Osteoblast (primary cell): ENCODE data around the gene FZD8. TPM values are rescaled to one million over a fixed set of nuclear protein-coding genes. Genes with fewer than 3 reads are reported as not detected.

Experiments
- DNase-seq: peaks from one replicate; pipeline ENCODE4 v3.0.0; 2011; ENCODE audit warnings: low spot score, mixed read lengths; ENCODE audit not compliant: insufficient read length; ENCODE audit errors: missing footprints
- H2AFZ ChIP-seq: 2 replicates; pipeline ENCODE4 v1.6.0; 2011; ENCODE audit warnings: mild to moderate bottlenecking, low read length
- H3K27ac ChIP-seq: 2 replicates; pipeline ENCODE4 v1.5.1; 2011; ENCODE audit warnings: mild to moderate bottlenecking, low read depth, low read length, moderate library complexity
- H3K27me3 ChIP-seq: 2 replicates; pipeline ENCODE4 v1.6.0; 2012; ENCODE audit warnings: mild to moderate bottlenecking, control low read depth, inconsistent platforms, low read length, moderate library complexity; ENCODE audit not compliant: insufficient read depth
- H3K36me3 ChIP-seq: 2 replicates; pipeline ENCODE4 v1.5.1; 2011; ENCODE audit warnings: mild to moderate bottlenecking, low read length, control low read depth, moderate library complexity; ENCODE audit not compliant: insufficient read depth
- H3K4me1 ChIP-seq: 2 replicates; pipeline ENCODE4 v1.5.1; 2011; ENCODE audit warnings: mild to moderate bottlenecking, low read length, control low read depth, moderate library complexity; ENCODE audit not compliant: insufficient read depth
- H3K4me2 ChIP-seq: 2 replicates; pipeline ENCODE4 v1.6.0; 2011; ENCODE audit warnings: mild to moderate bottlenecking, low read length; ENCODE audit not compliant: insufficient read depth
- H3K4me3 ChIP-seq: fragments of 200-600 bp; sonication (generic); 3 replicates; pipeline ENCODE4 v1.5.1; 2012; ENCODE audit warnings: mild to moderate bottlenecking, low read length, inconsistent platforms; ENCODE audit not compliant: insufficient read depth
- H3K79me2 ChIP-seq: 2 replicates; pipeline ENCODE4 v1.6.0; 2012; ENCODE audit warnings: mild to moderate bottlenecking, low read length, control low read depth, inconsistent platforms; ENCODE audit not compliant: insufficient read depth
- H3K9me3 ChIP-seq: 2 replicates; pipeline ENCODE4 v1.5.1; 2011; ENCODE audit warnings: low read depth, low read length, control low read depth
- H4K20me1 ChIP-seq: 2 replicates; pipeline ENCODE4 v1.6.0; 2012; ENCODE audit warnings: mild to moderate bottlenecking, low read length, control low read depth; ENCODE audit not compliant: insufficient read depth
- total RNA-seq: library from RNA; depleted of rRNA; stranded (reverse); fragments of >200 nt; gene quantifications from 2 replicates; pipeline ENCODE4 v1.2.3, GENCODE V29; 2012
- TF ChIP-seq, protein P1 (sequence below): IDR thresholded peaks from 2 replicates; pipeline ENCODE4 v1.5.1; 2011; ENCODE audit warnings: mild to moderate bottlenecking, low read depth, low read length, moderate library complexity; ENCODE audit errors: extremely low read depth

FZD8 gene
- total RNA-seq, 1 donor, result 15.2 TPM

DNA sequence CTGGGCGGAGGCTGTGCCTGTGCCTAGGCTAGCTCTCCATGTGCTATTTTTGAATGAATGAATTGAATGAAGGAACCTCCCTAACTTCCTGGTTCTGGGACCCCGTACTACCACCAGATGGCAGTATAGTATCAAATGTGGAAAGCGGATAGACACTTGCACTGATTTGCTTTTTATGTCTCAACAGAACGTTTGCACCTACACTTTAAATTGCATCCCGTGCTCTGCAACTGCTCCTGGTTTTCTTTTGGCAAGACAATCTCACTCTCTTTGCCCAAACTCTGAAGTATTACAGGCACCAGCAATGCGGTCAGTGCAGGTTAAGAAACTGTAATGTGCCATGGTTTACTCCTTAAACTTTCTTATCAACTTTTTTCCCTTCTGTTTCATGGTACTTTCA, 6.5 kb downstream of the FZD8 start:
- no peaks in the 10 kb centered on the region for H3K9me3 ChIP-seq
- H3K36me3 ChIP-seq, result no peaks in the 10 kb centered on the region
- H3K27ac ChIP-seq, result no peak overlapping the region
- no peak overlapping the region for H2AFZ ChIP-seq
- peak overlapping the region; percentile 44 for H3K4me3 ChIP-seq
- H3K4me1 ChIP-seq, result peaks cover 6% of the 10 kb centered on the region
- H3K27me3 ChIP-seq, result no peaks in the 10 kb centered on the region
- peak overlapping the region; percentile 67 for H3K4me2 ChIP-seq
- DNase-seq, result peak; percentile 78
- TF ChIP-seq, protein P1, sequence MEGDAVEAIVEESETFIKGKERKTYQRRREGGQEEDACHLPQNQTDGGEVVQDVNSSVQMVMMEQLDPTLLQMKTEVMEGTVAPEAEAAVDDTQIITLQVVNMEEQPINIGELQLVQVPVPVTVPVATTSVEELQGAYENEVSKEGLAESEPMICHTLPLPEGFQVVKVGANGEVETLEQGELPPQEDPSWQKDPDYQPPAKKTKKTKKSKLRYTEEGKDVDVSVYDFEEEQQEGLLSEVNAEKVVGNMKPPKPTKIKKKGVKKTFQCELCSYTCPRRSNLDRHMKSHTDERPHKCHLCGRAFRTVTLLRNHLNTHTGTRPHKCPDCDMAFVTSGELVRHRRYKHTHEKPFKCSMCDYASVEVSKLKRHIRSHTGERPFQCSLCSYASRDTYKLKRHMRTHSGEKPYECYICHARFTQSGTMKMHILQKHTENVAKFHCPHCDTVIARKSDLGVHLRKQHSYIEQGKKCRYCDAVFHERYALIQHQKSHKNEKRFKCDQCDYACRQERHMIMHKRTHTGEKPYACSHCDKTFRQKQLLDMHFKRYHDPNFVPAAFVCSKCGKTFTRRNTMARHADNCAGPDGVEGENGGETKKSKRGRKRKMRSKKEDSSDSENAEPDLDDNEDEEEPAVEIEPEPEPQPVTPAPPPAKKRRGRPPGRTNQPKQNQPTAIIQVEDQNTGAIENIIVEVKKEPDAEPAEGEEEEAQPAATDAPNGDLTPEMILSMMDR, result peak; percentile 90
- H3K79me2 ChIP-seq, result peaks cover 14% of the 10 kb centered on the region
- no peaks in the 10 kb centered on the region for H4K20me1 ChIP-seq

DNA sequence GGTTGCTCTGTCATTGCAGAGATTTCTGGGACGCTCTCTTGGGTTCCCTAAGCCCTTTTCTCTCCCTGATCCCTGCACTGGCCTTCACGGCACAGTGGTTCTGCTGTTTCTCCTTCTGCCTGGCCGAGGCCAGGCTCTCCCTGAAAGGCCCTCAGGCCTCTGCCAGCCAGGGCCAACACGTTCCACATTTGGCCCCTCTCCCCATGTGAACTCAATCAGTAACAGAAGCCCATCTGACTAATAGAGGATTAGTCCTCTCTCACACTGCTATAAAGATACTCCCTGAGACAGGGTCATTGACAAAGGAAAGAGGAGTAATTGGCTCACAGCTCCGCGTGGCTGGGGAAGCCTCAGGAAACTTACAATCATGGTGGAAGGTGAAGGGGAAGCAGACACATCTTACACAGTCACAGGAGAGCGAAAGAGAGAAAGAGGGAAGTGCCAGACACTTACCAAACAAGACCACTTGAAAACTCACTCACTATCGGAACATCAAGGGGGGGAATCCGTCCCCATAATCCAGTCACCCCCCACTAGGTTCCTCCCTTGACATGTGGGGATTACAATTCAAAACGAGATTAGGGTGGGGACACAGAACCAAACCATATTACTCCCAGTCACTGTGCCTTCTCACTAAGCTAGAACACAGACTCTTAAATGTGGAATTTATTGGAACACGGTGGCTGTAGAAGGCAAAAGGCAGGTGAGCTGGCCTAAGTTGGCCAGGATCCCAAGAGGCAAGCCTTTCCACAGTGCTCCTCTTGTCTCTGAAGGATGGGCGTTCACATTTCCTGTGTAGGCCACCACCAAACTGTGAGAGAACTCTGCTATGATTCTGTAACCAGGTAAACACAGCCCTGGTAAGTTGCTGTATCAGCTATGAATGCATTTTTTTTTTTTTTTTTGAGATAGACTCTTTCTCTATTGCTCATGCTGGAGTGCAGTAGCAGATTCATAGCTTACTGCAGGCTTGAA, 8.8 kb downstream of the FZD8 start:
- no peaks in the 10 kb centered on the region for H3K27me3 ChIP-seq
- DNase-seq, result no peak
- no peaks in the 10 kb centered on the region for H3K36me3 ChIP-seq
- no peak overlapping the region for H2AFZ ChIP-seq
- H4K20me1 ChIP-seq, result no peaks in the 10 kb centered on the region
- H3K27ac ChIP-seq, result no peak overlapping the region
- TF ChIP-seq, protein P1, result no peak
- no peaks in the 10 kb centered on the region for H3K9me3 ChIP-seq
- H3K4me1 ChIP-seq, result no peaks in the 10 kb centered on the region
- H3K4me2 ChIP-seq, result no peak overlapping the region
- no peak overlapping the region for H3K4me3 ChIP-seq
- no peaks in the 10 kb centered on the region for H3K79me2 ChIP-seq

DNA sequence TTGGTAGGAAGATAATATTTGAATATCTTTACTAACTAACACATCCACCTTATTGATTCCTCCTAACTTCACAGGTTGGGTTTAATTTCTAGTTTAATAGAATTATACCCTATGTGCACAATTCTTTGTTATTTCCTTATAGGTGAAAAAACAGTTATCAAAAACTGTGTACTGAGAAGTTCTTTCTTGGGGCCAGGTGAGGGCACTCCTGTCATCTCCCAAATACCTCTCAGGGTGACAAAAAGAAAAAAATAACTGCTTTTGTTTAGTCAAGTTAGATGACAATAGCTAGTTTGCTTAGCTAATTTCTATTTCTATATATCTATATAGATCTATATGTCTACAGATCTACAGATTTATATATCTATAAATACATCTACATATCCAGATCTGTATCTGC, 10.1 kb downstream of the FZD8 start:
- no peak overlapping the region for H2AFZ ChIP-seq
- TF ChIP-seq, protein P1, result no peak
- H3K4me1 ChIP-seq, result peaks cover 9% of the 10 kb centered on the region
- H3K79me2 ChIP-seq, result no peaks in the 10 kb centered on the region
- H3K4me2 ChIP-seq, result no peak overlapping the region
- H3K27me3 ChIP-seq, result no peaks in the 10 kb centered on the region
- H3K27ac ChIP-seq, result no peak overlapping the region
- no peaks in the 10 kb centered on the region for H3K9me3 ChIP-seq
- H4K20me1 ChIP-seq, result no peaks in the 10 kb centered on the region
- no peak for DNase-seq
- H3K36me3 ChIP-seq, result no peaks in the 10 kb centered on the region
- no peak overlapping the region for H3K4me3 ChIP-seq

DNA sequence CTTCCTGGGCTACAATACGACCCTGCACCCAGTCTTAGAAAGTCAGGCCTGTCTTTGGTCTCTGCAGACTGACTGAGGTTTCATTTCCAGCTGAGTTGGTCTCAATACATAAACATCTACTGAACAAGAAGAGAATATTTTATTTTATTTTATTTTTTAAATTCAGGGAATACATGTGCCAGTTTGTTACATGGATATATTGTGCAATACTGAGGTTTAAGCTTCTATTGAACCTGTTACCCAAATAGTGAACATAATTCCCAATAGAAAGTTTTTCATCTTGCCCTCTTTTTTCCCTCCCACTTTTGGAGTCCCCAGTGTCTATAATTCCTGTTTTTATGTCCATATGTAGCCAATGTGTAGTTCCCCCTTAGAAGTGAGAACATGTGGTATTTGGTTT, 10.7 kb downstream of the FZD8 start:
- no peaks in the 10 kb centered on the region for H3K36me3 ChIP-seq
- H3K4me2 ChIP-seq, result no peak overlapping the region
- no peak overlapping the region for H3K27ac ChIP-seq
- H2AFZ ChIP-seq, result peak overlapping the region; percentile 3
- no peak overlapping the region for H3K4me3 ChIP-seq
- no peaks in the 10 kb centered on the region for H3K79me2 ChIP-seq
- peaks cover 15% of the 10 kb centered on the region for H3K4me1 ChIP-seq
- H4K20me1 ChIP-seq, result no peaks in the 10 kb centered on the region
- TF ChIP-seq, protein P1, result no peak
- no peak for DNase-seq
- H3K27me3 ChIP-seq, result no peaks in the 10 kb centered on the region
- no peaks in the 10 kb centered on the region for H3K9me3 ChIP-seq
